ENCODE data around the gene B3GNT7.
"Not testable (repeated sequence)": the region's sequence is repeated elsewhere in the genome, so short reads cannot be mapped to it uniquely, and the experiment has no call there.

B3GNT7 gene

DNA sequence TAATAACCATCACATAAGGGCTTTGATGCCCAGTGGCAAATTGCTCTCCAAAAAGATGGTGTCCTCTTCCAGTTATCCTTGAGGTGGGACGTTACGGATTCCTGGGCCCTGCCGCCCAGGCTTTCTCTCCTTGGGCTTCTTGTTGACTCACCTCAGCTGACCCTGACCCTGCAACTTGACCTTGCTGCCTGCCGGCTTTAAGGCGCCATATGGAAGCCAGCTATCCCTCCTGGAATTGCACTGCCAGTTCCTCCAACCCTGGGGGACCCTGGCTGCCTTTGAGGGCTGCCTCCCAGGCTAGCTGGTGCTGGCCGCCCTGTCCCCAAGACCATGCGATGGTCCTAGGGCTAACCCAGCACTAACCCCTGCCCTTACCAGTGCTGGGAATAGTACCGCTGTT is 28.3 kb upstream of the B3GNT7 start:
- no peak for DNase-seq

DNA sequence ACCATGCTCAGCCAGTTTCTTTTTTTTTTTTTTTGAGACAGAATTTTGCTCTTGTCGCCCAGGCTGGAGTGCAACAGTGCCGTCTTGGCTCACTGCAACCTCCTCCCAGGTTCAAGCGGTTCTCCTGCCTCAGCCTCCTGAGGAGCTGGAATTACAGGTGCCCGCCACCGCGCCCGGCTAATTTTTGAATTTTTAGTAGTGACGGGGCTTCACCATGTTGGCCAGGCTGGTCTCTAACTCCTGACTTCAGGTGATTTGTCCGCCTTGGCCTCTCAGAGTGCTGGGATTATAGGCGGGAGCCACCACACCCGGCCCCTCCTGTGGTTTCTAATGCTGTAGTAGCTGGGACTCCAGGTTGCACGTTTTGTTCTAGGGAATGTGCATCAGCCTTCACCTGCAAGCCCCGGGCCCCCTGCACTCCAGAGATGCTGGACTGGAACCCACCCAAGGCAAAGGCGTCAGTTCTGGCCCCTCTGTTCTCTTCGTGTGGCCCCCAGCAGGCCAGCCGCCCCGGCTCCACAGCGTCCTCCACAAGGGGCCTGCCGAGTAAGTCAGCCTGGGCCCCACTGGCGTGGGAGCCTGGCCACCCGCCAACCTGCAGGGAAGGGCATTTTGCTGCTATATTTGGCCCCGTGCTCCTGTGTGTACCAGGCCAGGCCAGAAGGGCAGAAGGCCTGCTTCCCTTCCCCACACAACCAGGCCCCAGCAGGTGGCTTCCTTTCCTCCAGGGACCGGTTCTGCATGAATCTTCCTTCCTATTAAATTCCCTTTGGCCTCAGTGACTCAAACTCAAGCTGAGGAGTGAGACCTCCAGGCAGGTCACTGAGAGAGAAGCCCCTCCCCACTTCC is 25.7 kb upstream of the B3GNT7 start:
- DNase-seq = peak; percentile 73

DNA sequence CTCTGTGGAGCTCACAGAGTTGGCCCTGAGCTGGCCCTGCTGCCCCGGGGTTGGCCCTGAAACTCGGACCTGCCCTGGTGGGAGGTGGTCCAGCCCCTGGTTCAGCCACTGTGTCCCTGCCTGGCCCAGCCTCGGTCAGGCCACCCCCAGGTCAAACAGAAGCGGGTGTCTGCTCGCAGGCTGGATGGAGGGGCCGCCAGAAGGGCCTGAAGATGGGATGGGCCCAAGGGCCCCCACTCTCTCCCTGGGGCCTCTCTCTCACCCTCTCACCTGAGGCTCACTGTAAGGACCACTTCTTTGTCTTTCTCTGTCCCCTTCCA is 25.1 kb upstream of the B3GNT7 start:
- no peak for DNase-seq

DNA sequence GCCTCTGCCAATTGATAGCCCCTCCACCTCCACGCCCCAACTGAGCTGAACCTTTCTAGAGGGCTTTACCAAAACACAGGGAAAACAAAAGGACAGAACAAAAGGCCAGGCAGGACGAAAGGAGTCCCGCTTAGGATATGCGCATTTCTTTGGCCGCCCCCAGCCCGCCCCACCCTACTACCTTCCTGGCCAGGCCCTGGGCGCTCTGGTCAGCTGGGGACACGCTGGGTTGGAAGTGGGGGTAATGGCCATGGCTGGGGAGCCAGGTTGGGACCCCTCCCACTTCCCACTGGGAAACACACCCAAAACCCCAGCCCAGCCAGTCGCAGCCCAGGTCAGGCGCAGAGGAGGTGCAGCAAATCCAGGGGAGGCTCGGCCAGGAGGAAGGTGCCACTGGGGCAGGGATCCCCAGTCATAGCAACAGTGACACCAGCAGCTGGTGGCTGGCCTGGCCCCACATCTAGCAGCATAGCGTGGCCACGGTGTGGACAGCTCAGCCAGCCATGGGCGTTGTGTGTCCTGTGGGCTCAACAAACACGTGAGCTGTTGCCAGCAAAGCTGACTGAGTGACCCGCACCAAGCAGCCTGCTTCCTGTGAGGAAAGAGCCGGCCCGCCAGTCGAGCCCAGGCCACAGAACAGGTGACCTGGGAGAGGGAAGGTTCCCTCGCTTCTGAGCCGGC is 24.6 kb upstream of the B3GNT7 start:
- no peak for DNase-seq

DNA sequence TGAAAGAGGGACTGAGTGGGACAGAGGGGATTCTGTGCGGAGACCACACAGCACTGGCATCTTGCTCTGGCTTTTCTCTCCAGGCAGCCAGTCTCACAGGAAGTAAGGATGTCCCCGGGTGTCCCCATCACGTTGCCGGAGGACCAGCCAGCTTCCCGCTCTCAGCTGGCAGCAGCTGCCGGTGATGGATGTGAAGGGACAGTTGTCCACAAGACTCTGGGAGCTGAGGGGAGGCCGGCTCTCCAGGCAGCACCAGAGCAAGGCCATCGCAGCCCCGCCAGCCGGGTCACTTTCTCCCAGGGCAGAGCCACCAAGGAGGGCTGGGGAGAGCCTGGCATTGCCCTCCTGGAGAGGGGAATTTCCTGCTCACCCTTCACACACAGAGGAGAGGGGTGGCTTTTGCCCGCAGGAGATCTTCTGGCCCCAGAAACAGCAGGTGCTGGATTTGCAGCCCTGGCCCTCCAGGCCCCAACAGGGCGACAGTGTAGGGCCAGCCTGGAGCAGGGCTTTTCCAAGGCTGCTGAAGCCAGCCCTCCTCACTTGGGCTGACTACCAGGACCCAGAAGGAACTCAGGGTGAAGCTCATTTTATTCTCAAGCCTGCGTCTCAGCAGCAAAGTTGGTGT is 24.0 kb upstream of the B3GNT7 start:
- DNase-seq = no peak

DNA sequence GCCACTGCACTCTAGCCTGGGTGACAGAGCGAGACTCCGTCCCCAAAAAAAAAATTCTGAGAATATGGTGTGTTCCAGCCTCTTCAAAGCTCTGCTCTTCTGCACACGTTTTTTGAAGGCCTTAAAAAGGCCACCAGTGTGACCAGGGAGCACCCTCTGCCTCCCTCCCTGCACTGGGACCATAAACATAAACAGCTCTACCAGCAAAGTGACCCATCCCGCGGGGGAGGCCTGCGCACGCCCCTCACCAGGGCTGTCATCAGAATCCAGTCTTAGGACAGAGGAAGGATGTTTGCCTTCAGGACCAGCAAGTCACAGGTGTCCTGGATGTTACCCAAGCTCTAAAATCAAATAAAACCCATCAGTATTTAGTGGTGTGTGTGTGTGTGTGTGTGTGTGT is 23.2 kb upstream of the B3GNT7 start:
- no peak for DNase-seq

DNA sequence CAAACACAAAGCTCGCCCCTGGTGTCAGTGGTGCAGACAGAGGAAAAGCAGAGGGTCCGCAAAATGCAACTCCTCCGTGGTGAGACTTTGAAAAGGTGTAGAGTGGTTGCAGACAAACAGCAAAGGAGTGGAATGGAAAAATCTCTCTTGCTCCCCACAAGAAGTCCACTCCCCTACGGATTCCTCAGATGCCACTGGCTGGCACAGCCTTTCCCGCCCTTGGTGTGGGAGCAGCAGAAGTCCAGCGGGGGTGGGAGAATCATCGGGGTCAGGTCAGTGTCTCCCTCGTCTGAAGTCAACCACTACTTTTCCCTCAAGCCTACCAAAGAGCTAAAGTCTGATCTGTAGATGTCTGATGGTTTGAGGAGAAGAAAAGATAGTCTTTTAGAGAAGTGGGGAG is 22.3 kb upstream of the B3GNT7 start:
- no peak for DNase-seq

DNA sequence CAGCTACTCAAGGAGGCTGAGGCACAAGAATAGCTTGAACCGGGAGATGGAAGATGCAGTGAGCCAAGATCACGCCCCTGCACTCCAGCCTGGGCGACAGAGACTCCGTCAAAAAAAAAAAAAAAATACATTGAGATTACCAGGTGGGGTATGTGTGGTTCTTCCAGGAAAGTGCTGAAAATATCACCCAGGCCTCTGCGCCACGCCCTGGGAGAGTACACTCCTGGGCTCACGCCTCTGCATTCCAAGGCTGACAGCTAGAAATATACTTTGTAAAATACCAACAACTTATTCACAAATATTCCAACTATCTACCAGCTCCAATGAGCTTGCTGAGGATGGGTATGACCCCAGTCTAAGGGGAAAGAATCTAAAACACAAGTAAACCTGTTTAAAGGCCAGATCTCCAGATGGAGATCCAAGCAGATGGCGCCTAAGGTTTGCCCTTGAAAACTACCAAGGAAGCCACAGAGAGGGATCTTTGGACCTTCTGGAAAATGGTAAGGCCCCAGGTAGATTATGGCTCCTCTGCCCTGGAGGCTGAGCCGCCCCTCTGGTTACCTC is 21.6 kb upstream of the B3GNT7 start:
- no peak for DNase-seq

DNA sequence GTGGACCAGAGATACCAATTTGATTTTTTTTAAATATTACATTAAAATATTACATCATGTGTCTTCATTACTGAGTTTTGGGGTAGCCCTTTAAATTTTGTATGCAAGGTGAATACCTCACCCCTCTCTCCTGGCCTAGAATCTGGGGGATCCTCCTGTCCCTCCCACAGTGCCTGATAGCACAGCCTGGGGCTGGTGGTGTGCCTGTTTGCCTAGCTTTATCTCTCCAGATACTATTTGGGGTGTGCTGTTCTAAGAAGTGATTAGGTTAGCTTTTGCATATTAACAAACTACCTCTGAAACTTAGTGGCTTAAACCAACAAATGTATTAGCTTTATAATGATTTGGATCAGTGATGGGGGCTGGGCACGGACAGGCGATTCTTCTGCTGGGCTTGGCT is 20.7 kb upstream of the B3GNT7 start:
- no peak for DNase-seq

DNA sequence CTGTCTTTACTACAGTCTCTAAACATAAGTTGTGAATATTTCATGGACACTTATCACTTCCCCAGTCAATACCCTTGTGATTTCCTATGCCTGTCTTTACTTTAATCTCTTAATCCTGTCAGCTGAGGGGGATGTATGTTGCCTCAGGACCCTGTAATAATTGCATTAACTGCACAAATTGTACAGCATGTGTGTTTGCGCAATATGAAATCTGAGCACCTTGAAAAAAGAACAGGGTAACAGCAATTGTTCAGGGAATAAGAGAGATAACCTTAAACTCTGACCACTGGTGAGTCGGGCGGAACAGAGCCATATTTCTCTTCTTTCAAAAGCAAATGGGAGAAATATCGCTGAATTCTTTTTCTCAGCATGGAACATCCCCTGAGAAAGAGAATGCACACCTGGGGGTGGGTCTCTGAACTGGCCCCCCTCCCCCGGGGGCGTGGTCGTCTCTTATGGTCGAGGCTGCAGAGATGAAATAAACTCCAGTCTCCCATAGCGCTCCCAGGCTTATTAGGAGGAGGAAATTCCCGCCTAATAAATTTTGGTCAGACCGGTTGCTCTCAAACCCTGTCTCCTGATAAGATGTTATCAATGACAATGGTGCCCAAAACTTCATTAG is 19.4 kb upstream of the B3GNT7 start:
- DNase-seq = not testable (repeated sequence)

DNA sequence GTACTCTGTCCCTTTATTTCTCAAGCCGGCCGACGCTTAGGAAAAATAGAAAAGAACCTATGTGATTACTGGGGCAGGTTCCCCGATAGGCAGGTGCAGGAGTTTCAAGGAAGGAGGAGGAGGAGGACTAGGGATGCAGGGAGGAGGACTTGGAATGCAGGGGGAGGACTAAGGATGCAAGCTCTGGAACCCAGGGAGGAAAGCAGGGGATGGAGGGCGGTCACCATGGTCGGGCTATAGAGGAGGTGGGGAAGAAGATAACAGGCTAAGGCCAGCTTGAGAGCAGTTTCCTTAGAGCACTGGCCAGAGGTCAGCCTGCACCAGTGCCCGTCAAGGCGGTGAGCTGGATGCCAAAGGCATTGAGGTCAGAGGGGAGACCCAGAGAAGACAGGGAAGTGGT is 18.7 kb upstream of the B3GNT7 start:
- DNase-seq = no peak

DNA sequence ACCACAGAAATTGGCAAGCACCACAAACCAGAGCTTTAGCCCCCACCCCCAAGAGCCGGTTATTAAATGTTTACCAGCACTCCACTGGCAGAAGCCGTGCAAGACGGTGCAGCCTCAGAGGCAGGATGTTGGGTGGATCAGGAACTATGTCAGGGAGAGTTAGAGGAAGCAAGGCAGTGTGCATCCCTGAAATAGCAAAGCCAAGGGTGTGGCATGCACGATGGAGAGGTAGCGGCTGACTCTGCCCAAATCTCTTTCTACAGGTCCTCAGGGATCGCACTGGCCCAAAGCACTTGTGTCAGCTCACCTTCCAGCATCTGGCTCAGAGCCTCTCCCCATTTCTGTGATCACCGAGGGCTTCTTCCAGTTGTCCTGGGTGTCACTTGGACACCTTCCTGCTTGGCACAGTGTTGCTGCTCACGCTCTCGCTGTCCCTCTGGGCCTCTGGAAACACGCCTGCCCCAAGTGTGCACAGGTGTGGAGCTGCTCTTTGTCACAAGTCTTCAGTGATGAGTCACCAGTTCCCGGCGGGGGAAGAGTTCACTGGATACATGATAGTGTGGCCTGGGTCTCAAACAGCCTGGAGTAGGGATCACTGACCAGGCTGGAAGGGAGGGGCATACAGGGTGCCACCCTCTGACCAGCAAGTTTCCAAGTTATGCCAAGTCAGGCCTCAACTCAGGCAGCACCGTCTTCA is 17.3 kb upstream of the B3GNT7 start:
- DNase-seq = peak; percentile 90

DNA sequence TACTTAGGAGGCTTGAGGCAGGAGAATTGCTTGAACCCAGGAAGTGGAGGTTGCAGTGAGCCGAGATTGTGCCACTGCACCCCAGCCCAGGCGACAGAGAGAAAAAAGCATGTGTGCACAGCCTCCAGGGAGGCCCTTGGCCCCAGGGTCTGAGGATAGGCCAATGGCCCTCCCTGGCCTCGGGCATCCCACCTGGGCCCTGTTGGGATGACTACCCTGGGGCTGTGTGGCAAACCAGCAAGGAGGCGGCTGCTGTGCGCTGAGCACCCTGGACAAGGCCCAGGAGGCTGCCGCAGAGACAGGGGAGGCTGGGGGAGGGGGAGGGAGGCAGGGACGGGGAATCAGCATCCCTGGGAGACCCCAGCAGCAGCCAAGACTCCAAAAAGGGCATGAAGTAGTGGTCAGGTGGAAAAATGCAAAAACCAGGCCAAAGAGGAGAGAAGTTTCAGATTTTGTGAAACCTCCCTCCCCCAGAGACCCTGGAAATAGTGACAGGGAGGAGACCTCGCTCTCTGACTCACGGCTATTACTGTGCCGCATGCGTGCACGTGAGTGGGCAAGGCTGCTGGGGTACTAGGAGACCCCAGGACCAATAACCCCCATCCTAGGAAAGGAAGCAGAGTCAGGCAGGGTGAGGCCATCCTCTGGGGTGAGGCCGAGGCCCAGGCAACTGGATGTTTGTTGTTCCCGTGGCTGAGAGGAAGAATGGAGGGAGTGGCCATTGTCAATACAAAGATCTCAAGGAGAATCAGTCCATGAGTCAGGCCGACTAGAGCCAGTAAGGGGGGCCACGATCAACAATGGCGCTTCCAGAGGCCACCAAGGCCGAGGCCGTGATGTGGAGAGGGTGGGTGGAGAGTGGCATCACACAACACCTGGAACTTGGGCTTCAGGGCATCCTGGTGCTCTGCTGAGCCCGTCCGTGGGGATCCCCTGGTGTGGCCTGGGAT is 16.0 kb upstream of the B3GNT7 start:
- DNase-seq = no peak

DNA sequence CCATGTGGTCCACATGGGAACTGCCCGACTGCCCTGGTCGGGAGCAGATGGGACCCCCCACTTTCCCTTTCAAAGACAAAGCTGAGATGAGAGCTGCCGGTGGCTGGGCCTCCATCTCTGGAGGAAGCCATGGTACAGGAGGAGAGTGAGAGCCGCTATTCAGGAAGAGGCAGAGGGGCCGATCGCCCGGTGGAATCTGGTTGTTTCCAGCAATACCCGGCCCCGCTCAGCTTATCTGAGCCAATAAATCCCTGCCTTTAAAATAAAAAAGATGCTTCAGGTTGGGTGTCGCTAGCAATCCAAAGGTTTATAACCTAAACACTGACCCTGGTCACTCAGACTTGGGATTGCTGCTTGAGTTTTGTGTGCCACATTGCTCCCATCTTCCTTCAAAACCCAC is 15.2 kb upstream of the B3GNT7 start:
- no peak for DNase-seq

DNA sequence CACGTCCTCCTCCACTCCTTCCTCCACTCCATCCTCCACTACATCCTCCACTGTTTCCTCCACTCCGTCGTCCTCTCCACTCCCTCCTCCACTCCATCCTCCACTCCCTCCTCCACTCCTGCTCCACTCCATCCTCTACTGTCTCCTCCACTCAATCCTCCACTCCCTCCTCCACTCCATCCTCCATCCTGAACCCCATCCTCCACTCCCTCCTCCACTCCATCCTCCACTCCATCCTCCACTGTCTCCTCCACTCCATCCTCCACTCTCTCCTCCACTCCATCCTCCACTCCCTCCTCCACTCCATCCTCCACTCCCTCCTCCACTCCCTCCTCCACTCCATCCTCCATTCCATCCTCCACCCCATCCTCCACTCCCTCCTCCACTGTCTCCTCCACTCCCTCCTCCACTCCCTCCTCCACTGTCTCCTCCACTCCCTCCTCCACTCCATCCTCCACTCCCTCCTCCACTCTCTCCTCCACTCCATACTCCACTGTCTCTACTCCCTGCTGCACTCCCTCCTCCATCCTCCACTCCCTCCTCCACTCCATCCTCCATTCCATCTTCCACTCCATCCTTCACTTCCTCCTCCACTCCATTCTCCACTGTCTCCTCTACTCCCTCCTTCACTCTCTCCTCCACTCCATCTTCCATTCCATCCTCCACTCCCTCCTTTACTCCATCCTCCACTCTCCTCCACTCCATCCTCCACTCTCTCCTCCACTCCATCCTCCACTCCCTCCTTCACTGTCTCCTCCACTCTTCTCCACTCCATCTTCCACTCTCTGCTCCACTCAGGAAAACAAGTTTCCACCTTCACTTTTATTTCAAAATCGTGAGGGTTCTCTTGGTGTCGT is 14.3 kb upstream of the B3GNT7 start:
- DNase-seq = no peak

DNA sequence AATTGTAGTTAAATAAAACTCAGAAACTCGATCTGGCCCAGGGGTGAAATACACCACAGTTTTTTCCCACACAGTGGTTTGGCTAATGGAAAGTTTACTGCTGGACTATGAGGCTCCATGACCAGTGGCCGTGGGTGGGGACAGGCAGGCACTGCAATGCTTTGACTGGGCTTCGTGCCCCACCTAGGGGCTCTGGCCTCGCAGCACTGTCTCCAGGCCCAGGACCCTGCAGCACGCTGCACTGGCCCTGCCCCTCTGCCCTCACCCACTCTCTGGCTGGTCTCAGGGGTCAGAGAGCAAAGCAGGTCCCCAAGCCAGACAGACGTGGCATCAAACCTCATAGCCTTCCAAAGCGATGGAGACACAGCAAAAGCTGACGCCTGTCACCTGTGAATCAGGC is 13.4 kb upstream of the B3GNT7 start:
- DNase-seq = no peak

DNA sequence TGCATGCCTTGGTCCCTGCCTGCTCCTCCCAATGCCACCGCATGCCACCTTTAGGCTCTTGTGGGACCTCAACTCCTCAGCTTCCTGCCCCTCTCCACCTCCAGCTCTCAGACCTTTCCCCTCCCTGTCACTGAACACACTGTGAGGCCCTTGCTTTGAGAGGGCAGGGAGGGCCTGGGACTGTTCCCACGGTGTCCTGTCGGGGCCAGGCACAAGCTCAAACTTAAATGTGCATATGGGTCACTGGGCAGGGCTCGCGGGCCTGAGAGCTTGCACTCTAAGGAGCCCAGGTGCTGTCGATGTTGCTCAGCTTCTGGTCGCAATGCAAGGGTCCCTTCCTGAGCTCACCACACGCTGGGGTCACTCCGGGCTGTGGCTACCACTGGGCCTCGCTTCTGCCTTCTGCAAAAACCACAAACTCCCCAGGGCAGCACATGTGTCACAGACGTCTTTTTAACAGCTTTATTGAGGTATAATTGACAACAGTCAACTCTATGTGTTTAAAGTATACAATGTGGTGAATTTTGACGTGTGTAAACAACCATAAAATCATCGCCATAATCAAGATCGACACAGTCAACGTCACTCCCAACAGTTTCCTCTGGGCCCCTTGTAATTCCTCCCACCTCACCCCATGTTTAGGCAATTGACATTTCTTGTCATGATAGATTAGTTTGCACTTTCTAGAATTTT is 11.9 kb upstream of the B3GNT7 start:
- DNase-seq = no peak

DNA sequence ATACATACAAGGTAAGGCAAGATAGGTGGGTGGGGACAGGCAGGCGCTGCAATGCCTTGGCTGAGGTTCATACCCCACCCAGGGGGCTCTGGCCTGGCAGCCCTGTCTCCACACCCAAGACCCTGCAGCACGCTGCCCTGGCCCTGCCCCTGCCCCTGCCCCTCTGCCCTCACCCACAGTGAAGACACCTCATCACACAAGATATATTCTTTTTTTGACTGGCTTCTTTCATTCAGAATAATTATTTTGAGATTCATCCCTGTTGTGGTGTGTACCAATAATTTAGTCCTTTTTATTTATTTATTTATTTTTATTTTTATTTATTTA is 11.4 kb upstream of the B3GNT7 start:
- DNase-seq = no peak

DNA sequence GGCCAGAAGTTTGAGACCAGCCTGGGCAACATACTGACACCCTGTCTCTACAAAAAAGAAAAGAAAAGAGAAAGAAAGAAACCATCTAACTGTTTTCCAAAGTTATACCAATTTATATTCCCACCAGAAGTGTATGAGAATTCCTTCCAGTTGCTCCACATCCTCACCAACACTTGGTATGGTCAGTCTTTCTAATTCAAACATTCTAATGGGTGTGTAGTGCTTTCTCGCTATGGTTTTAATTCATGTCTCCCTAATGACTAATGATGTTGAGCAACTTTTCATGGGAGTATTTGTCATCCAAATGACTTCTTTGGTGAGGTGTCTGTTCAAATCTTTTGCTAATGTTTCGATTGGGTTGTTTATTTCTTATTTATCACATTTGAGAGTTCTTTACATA is 10.5 kb upstream of the B3GNT7 start:
- no peak for DNase-seq

DNA sequence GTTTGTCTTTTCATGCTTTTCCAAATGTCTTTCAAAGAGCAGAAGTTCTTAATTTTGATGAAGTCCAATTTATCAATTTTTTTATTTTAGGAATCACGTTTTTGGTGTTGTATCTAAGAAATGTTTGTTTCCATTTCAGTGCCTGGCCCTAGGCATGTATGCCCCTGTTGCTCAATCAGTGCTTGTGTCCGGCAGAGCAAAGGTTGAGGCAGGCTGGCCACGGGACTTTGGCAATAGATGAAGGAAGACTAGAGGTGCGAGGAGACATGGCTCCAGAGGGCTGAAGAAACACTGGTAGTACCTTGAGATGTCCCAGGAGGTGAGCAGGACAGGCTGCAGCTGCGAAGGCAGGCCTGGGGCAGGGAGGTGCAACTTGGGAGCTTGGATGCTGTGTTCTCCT is 10.1 kb upstream of the B3GNT7 start:
- DNase-seq = no peak
